SW480 (cell line): ENCODE results near the gene PBRM1.

ENCODE experiments used
- DNase-seq: peaks from one replicate; pipeline ENCODE4 v3.0.0-alpha.2; 2016; ENCODE audit warnings: low spot score

Gene PBRM1

DNA sequence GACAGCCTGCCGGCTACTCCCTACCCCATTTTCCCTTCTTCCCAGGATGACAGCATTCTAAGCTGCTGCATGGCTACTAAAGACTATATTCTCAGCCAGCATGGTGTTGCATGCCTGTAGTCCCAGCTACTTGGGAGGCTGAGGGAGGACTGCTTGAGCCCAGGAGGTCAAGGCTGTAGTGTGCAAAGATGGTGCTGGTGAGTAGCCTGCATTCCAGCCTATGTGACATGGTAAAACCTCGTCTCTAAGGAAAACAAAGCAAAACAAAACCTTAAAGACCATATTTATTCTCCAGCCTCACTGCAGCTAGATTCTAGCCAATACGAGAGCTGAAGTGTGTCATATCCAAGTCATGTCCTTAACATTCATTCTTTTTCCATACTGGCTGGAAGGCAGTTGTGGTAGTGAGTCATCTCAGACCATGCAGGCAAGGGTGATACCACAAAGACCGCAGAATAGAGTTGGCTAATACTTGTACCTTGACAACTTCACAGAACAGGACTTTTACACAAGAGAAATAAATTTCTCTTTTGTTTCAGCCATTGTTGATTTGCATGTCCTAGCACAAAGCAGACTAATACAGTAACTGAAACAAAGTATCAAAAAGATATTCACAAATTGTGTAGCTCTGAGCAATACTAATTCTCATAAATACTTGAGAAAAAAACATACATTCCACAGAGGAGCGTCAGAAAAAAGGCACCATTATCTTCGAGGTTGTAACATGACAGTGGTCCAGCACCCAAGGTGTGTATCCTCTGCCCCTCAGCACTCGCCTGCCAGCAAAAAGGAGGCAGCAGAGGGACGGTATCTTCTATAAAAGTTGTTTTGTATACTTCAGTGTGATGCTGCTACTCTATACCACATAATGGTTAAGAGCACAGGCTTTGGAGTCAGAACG is 14.8 kb downstream of the PBRM1 start:
- peak; percentile 96 for DNase-seq

GRCh38 chr3:52663098-52663497 is 22.6 kb downstream of the PBRM1 start:
- DNase-seq = no peak

- no peak for DNase-seq
Measured at GRCh38 chr3:52660046-52660445, 25.7 kb downstream of the PBRM1 start.

GRCh38 chr3:52655895-52656294 is 29.8 kb downstream of the PBRM1 start:
- DNase-seq = no peak

GRCh38 chr3:52651592-52651991 is 34.1 kb downstream of the PBRM1 start:
- no peak for DNase-seq

- no peak for DNase-seq
Measured at GRCh38 chr3:52650439-52650838, 35.3 kb downstream of the PBRM1 start.

DNA sequence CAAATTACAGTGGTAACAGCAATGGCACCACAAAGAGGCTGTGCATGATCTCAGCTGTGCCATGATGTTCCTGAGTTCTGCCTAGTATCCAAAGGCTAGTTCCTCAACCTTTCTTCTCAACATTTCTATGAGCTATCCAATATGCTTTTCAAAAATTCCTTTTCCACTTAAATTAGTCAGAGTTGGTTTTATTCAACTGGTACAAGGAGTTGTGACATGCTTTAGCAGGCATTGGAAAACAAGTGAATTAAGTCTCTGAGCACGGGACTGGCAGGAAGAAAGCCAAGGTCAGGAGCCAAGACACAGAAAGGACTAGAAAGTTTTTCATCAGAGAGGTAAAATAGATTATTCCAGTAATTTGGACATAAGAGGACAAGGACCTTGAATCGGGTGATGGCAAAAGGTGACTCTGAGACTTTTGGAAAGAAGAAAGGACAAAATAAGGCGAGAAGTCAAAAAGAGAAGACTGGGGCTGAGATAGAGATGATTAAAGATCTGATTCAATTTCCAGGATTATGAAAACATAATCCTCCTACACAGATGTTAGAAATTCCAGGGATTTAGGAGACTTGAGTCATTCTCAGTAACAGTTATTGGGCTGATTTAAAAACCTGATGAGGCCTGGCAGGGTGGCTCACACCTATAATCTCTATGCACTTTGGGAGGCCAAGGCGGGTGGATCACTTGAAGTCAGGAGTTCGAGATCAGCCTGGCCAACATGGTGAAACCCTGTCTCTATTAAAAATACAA is 36.1 kb downstream of the PBRM1 start:
- DNase-seq = no peak

- DNase-seq = no peak
Measured at GRCh38 chr3:52645549-52645948, 40.2 kb downstream of the PBRM1 start.

GRCh38 chr3:52636673-52637072 is 49.0 kb downstream of the PBRM1 start:
- peak; percentile 43 for DNase-seq

DNA sequence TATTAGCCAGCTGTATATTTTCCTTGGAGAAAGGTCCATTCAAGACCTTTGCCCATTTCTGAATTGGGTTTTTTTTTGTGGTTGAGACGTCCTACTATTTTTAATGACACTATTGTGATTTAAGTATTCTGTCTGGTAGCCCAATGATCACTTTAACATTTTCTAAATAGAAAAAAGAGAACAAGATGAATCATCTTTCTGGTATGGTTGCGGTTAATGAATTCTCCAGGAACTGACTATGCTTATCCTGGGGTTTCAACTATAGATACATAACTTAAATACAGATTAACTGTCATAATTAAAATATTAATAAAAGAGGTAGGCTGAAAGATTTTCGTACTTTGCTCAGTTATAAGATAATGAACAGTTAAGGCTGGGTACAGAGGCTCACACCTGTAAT is 51.9 kb downstream of the PBRM1 start:
- no peak for DNase-seq

DNA sequence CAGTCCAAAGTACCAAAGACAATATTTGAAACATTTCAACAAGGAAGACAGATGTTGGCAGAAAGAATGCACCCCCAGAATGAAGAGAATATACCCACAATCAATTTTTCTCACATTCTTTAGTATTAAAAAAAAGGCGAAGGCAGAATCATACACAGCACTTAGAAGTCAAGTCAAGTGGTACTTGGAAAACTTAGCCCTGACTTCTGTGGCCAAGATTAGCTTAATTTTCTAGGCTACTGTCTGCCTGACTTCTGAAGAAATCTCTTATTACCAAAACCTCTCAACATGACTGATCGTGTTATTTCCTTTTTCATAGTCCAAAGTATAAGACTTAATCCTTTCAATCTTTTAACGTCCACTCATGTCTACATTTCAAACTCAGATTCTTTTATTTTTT is 60.7 kb downstream of the PBRM1 start:
- DNase-seq = no peak

- DNase-seq = no peak
Measured at GRCh38 chr3:52623234-52623792, 62.4 kb downstream of the PBRM1 start.

DNA sequence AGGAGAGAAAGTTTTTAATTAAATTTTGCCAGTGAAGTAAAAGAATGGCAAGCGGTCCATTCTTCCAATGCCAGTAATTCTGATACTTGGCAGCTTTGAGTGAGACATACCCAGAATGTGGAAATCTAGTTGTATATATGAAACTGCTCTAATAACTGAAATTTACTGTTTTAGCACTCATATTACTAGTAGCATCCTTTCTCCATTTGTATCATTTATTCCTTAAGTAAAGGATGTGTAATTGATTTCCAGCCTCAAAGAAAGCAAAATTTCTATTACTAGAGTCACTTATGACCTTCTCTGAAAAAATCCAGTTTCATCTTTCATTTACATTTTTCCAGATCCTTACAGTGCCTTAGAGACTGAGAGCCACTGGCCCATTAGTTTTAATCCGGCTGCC is 65.1 kb downstream of the PBRM1 start:
- DNase-seq = no peak

- DNase-seq = no peak
Measured at GRCh38 chr3:52615166-52615565, 70.5 kb downstream of the PBRM1 start.

- DNase-seq = no peak
Measured at GRCh38 chr3:52614689-52615088, 71.0 kb downstream of the PBRM1 start.

- DNase-seq = no peak
Measured at GRCh38 chr3:52609316-52609815, 76.3 kb downstream of the PBRM1 start.

DNA sequence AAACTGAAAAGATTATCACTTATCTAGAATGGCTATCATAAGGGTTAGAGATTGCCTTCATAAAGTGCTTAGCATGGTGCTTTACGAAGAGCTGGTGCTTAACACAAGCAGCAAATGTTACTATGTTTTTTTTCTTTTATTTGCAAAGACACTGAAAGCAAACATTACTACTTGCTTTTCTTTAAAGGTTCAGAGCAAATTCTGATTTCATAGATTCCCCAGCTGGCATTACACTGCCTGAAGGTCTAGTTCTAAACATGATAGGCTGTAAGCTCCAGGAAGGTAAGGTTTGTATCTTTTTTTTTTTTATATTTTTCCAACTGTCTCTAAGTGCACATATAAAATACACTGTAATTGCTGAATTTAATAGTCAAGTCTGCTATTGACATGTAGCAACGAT is 77.4 kb downstream of the PBRM1 start:
- DNase-seq = no peak

GRCh38 chr3:52606373-52607085 is 79.2 kb downstream of the PBRM1 start:
- DNase-seq = peak; percentile 72

DNA sequence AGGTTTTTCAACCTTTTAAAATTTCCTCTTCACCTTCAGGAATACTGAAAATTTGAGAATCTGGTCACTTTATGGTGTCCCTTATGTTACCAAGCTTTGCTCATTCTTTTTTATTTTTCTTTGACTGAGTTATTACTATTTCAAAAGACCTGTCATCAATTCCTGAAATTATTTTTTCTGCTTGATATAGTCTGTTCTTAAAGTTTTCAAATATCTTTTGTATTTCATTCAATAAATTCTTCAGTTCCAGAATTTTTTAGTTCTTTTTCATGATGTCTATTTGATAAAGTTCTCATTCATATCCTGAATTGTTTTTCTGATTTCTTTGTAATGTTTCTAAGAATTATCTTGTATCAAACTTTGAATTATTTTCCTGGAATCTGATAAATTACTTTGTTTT is 85.5 kb downstream of the PBRM1 start:
- no peak for DNase-seq

- no peak for DNase-seq
Measured at GRCh38 chr3:52596658-52597265, 89.0 kb downstream of the PBRM1 start.

- no peak for DNase-seq
Measured at GRCh38 chr3:52593103-52593502, 92.6 kb downstream of the PBRM1 start.
